Measurements from ENCODE around the gene MAPK8IP3. TPM values are rescaled to one million over a fixed set of nuclear protein-coding genes. Genes with fewer than 3 reads are reported as not detected.

The MAPK8IP3 gene
- total RNA-seq, 1 donor from 2014 or later, result 28.7 TPM

GRCh38 chr16:1815461-1815860, 109.5 kb downstream of the MAPK8IP3 start:
- H3K27ac ChIP-seq (ENCODE audit: low read depth, low read length), result no peak overlapping the region
- H3K27me3 ChIP-seq (ENCODE audit: control insufficient read depth in 3 of 3, insufficient read depth in 3 of 3, low read length in 3 of 3), result no peaks in the 10 kb centered on the region
- no peaks in the 10 kb centered on the region for H3K4me1 ChIP-seq (ENCODE audit: control insufficient read depth in 3 of 3, insufficient read depth in 3 of 3, low read length in 3 of 3)
- no peak overlapping the region for H3K9ac ChIP-seq (ENCODE audit: low read depth in 1 of 3, low read length in 3 of 3)
- H3K4me3 ChIP-seq (ENCODE audit: low read length in 3 of 3), result no peak overlapping the region
- no peaks in the 10 kb centered on the region for H3K9me3 ChIP-seq (ENCODE audit: control insufficient read depth in 3 of 3, low read length in 3 of 3)
- peaks cover 28 to 40% (median 38%) of the 10 kb centered on the region in 3 donors for H3K36me3 ChIP-seq (ENCODE audit: control insufficient read depth in 3 of 3, insufficient read depth in 3 of 3, low read length in 3 of 3)

GRCh38 chr16:1816396-1817275, 110.6 kb downstream of the MAPK8IP3 start:
- H3K4me3 ChIP-seq (ENCODE audit: low read length in 3 of 3), result no peak overlapping the region
- H3K36me3 ChIP-seq (ENCODE audit: control insufficient read depth in 3 of 3, insufficient read depth in 3 of 3, low read length in 3 of 3), result peaks cover 38 to 50% (median 47%) of the 10 kb centered on the region in 3 donors
- no peaks in the 10 kb centered on the region for H3K4me1 ChIP-seq (ENCODE audit: control insufficient read depth in 3 of 3, insufficient read depth in 3 of 3, low read length in 3 of 3)
- H3K9ac ChIP-seq (ENCODE audit: low read depth in 1 of 3, low read length in 3 of 3), result no peak overlapping the region
- H3K9me3 ChIP-seq (ENCODE audit: control insufficient read depth in 3 of 3, low read length in 3 of 3), result no peaks in the 10 kb centered on the region
- H3K27ac ChIP-seq (ENCODE audit: low read depth, low read length), result no peak overlapping the region
- no peaks in the 10 kb centered on the region for H3K27me3 ChIP-seq (ENCODE audit: control insufficient read depth in 3 of 3, insufficient read depth in 3 of 3, low read length in 3 of 3)

GRCh38 chr16:1817276-1817589, 111.2 kb downstream of the MAPK8IP3 start:
- H3K27ac ChIP-seq (ENCODE audit: low read depth, low read length), result no peak overlapping the region
- no peaks in the 10 kb centered on the region for H3K27me3 ChIP-seq (ENCODE audit: control insufficient read depth in 3 of 3, insufficient read depth in 3 of 3, low read length in 3 of 3)
- no peaks in the 10 kb centered on the region for H3K4me1 ChIP-seq (ENCODE audit: control insufficient read depth in 3 of 3, insufficient read depth in 3 of 3, low read length in 3 of 3)
- H3K9me3 ChIP-seq (ENCODE audit: control insufficient read depth in 3 of 3, low read length in 3 of 3), result no peaks in the 10 kb centered on the region
- H3K36me3 ChIP-seq (ENCODE audit: control insufficient read depth in 3 of 3, insufficient read depth in 3 of 3, low read length in 3 of 3), result peaks cover 44 to 56% (median 51%) of the 10 kb centered on the region in 3 donors
- no peak overlapping the region for H3K4me3 ChIP-seq (ENCODE audit: low read length in 3 of 3)
- no peak overlapping the region for H3K9ac ChIP-seq (ENCODE audit: low read depth in 1 of 3, low read length in 3 of 3)

GRCh38 chr16:1817716-1818115, 111.7 kb downstream of the MAPK8IP3 start:
- Histone ChIP-seq H3K4me1 (ENCODE audit: control insufficient read depth in 3 of 3, insufficient read depth in 3 of 3, low read length in 3 of 3) (no peaks in the 10 kb centered on the region), H3K27me3 (ENCODE audit: control insufficient read depth in 3 of 3, insufficient read depth in 3 of 3, low read length in 3 of 3) (no peaks in the 10 kb centered on the region), H3K36me3 (ENCODE audit: control insufficient read depth in 3 of 3, insufficient read depth in 3 of 3, low read length in 3 of 3) (peaks cover 48 to 61% (median 56%) of the 10 kb centered on the region in 3 donors), H3K27ac (ENCODE audit: low read depth, low read length) (no peak overlapping the region), H3K9ac (ENCODE audit: low read depth in 1 of 3, low read length in 3 of 3) (no peak overlapping the region), H3K4me3 (ENCODE audit: low read length in 3 of 3) (no peak overlapping the region), H3K9me3 (ENCODE audit: control insufficient read depth in 3 of 3, low read length in 3 of 3) (no peaks in the 10 kb centered on the region)

- H3K27me3 ChIP-seq (ENCODE audit: control insufficient read depth in 3 of 3, insufficient read depth in 3 of 3, low read length in 3 of 3), result no peaks in the 10 kb centered on the region
- peaks cover 0 to under 1% (median 0%) of the 10 kb centered on the region in 3 donors for H3K4me1 ChIP-seq (ENCODE audit: control insufficient read depth in 3 of 3, insufficient read depth in 3 of 3, low read length in 3 of 3)
- peaks cover 51 to 60% (median 56%) of the 10 kb centered on the region in 3 donors for H3K36me3 ChIP-seq (ENCODE audit: control insufficient read depth in 3 of 3, insufficient read depth in 3 of 3, low read length in 3 of 3)
- no peak overlapping the region for H3K9ac ChIP-seq (ENCODE audit: low read depth in 1 of 3, low read length in 3 of 3)
- H3K9me3 ChIP-seq (ENCODE audit: control insufficient read depth in 3 of 3, low read length in 3 of 3), result no peaks in the 10 kb centered on the region
- H3K4me3 ChIP-seq (ENCODE audit: low read length in 3 of 3), result no peak overlapping the region
- no peak overlapping the region for H3K27ac ChIP-seq (ENCODE audit: low read depth, low read length)
Measured at GRCh38 chr16:1818204-1818872, 112.3 kb downstream of the MAPK8IP3 start.

- peaks cover 51 to 57% (median 54%) of the 10 kb centered on the region in 3 donors for H3K36me3 ChIP-seq (ENCODE audit: control insufficient read depth in 3 of 3, insufficient read depth in 3 of 3, low read length in 3 of 3)
Measured at GRCh38 chr16:1818873-1819525, 113.0 kb downstream of the MAPK8IP3 start.

GRCh38 chr16:1819611-1820010, 113.6 kb downstream of the MAPK8IP3 start:
- Histone ChIP-seq H3K4me3 (ENCODE audit: low read length in 3 of 3) (no peak overlapping the region), H3K9me3 (ENCODE audit: control insufficient read depth in 3 of 3, low read length in 3 of 3) (no peaks in the 10 kb centered on the region), H3K27me3 (ENCODE audit: control insufficient read depth in 3 of 3, insufficient read depth in 3 of 3, low read length in 3 of 3) (no peaks in the 10 kb centered on the region), H3K27ac (ENCODE audit: low read depth, low read length) (no peak overlapping the region), H3K9ac (ENCODE audit: low read depth in 1 of 3, low read length in 3 of 3) (no peak overlapping the region), H3K36me3 (ENCODE audit: control insufficient read depth in 3 of 3, insufficient read depth in 3 of 3, low read length in 3 of 3) (peaks cover 51 to 57% (median 54%) of the 10 kb centered on the region in 3 donors), H3K4me1 (ENCODE audit: control insufficient read depth in 3 of 3, insufficient read depth in 3 of 3, low read length in 3 of 3) (peaks cover 8 to 13% (median 9%) of the 10 kb centered on the region in 3 donors)

More at GRCh38 chr16:1818873-1819525, 113.0 kb downstream of the MAPK8IP3 start:
- no peaks in the 10 kb centered on the region for H3K9me3 ChIP-seq (ENCODE audit: control insufficient read depth in 3 of 3, low read length in 3 of 3)
- no peak overlapping the region for H3K27ac ChIP-seq (ENCODE audit: low read depth, low read length)
- H3K27me3 ChIP-seq (ENCODE audit: control insufficient read depth in 3 of 3, insufficient read depth in 3 of 3, low read length in 3 of 3), result no peaks in the 10 kb centered on the region
- H3K4me1 ChIP-seq (ENCODE audit: control insufficient read depth in 3 of 3, insufficient read depth in 3 of 3, low read length in 3 of 3), result peaks cover 3 to 7% (median 4%) of the 10 kb centered on the region in 3 donors
- no peak overlapping the region for H3K9ac ChIP-seq (ENCODE audit: low read depth in 1 of 3, low read length in 3 of 3)
- H3K4me3 ChIP-seq (ENCODE audit: low read length in 3 of 3), result no peak overlapping the region

Small RNA genes within 50 kb of the gene (small RNA-seq; reads per million reads assigned to genes)
- 0.14 reads per million for gene MIR3177

Other genes starting within 250 kb of the MAPK8IP3 start
- 31.8 TPM for gene CLCN7, start 231.2 kb upstream of the MAPK8IP3 start, total RNA-seq
- 1.0 TPM for gene PTX4, start 217.3 kb upstream of the MAPK8IP3 start, total RNA-seq
- 11.0 TPM for gene TELO2, start 212.8 kb upstream of the MAPK8IP3 start, total RNA-seq
- 8.9 TPM for gene TMEM204, start 172.5 kb upstream of the MAPK8IP3 start, total RNA-seq
- gene IFT140, start 94.1 kb upstream of the MAPK8IP3 start, total RNA-seq, result 17.2 TPM
- 5.2 TPM for gene CRAMP1, start 93.8 kb upstream of the MAPK8IP3 start, total RNA-seq
- gene JPT2, start 27.9 kb upstream of the MAPK8IP3 start, total RNA-seq, result 22.4 TPM
- 20.4 TPM for gene NME3, start 65.3 kb downstream of the MAPK8IP3 start, total RNA-seq
- 5.2 TPM for gene EME2, start 66.6 kb downstream of the MAPK8IP3 start, total RNA-seq
- 17.7 TPM for gene MRPS34, start 66.9 kb downstream of the MAPK8IP3 start, total RNA-seq
- gene SPSB3, start 76.4 kb downstream of the MAPK8IP3 start, total RNA-seq, result 27.7 TPM
- 40.7 TPM for gene NUBP2, start 76.8 kb downstream of the MAPK8IP3 start, total RNA-seq
- gene IGFALS, start 87.5 kb downstream of the MAPK8IP3 start, total RNA-seq, result not detected
- gene HAGH, start 120.6 kb downstream of the MAPK8IP3 start, total RNA-seq, result 42.3 TPM
- 23.0 TPM for gene FAHD1, start 121.0 kb downstream of the MAPK8IP3 start, total RNA-seq
- under 0.01 TPM for gene MEIOB, start 166.0 kb downstream of the MAPK8IP3 start, total RNA-seq
- not detected for gene HS3ST6, start 212.2 kb downstream of the MAPK8IP3 start, total RNA-seq
- gene MSRB1, start 237.0 kb downstream of the MAPK8IP3 start, total RNA-seq, result 13.6 TPM
- 84.5 TPM for gene RPL3L, start 248.5 kb downstream of the MAPK8IP3 start, total RNA-seq